Measurements from ENCODE around the gene LAMA3.

The LAMA3 gene

GRCh38 chr18:23825496-23825895 lies 136.2 kb downstream of the LAMA3 start:
- no peak for DNase-seq

- DNase-seq = no peak
These were observed 136.7 kb downstream of the LAMA3 start for GRCh38 chr18:23825978-23826405.

- no peak for DNase-seq
These were observed 137.8 kb downstream of the LAMA3 start for GRCh38 chr18:23826850-23827620.

- DNase-seq = no peak
These were observed 138.4 kb downstream of the LAMA3 start for GRCh38 chr18:23827681-23828080.

GRCh38 chr18:23828426-23828825 lies 139.2 kb downstream of the LAMA3 start:
- DNase-seq = no peak

- no peak for DNase-seq
These were observed 143.7 kb downstream of the LAMA3 start for GRCh38 chr18:23832911-23833310.

GRCh38 chr18:23833714-23834113 lies 144.5 kb downstream of the LAMA3 start:
- DNase-seq = no peak

- no peak for DNase-seq
These were observed 145.8 kb downstream of the LAMA3 start for GRCh38 chr18:23835091-23835490.

GRCh38 chr18:23835506-23835905 lies 146.3 kb downstream of the LAMA3 start:
- DNase-seq = no peak

GRCh38 chr18:23837591-23837990 lies 148.3 kb downstream of the LAMA3 start:
- no peak for DNase-seq

GRCh38 chr18:23838233-23838632 lies 149.0 kb downstream of the LAMA3 start:
- DNase-seq = no peak

- DNase-seq = no peak
These were observed 149.6 kb downstream of the LAMA3 start for GRCh38 chr18:23838801-23839366.

- no peak for DNase-seq
These were observed 153.1 kb downstream of the LAMA3 start for GRCh38 chr18:23842305-23842704.

GRCh38 chr18:23844991-23845680 lies 155.9 kb downstream of the LAMA3 start:
- no peak for DNase-seq

- DNase-seq = no peak
These were observed 156.9 kb downstream of the LAMA3 start for GRCh38 chr18:23845988-23846630.

GRCh38 chr18:23847321-23847986 lies 158.2 kb downstream of the LAMA3 start:
- no peak for DNase-seq

- DNase-seq = no peak
These were observed 159.9 kb downstream of the LAMA3 start for GRCh38 chr18:23849141-23849540.

- DNase-seq = no peak
These were observed 161.0 kb downstream of the LAMA3 start for GRCh38 chr18:23850215-23850614.

- no peak for DNase-seq
These were observed 162.3 kb downstream of the LAMA3 start for GRCh38 chr18:23851470-23852002.

- no peak for DNase-seq
These were observed 163.2 kb downstream of the LAMA3 start for GRCh38 chr18:23852236-23853045.

GRCh38 chr18:23853448-23854195 lies 164.4 kb downstream of the LAMA3 start:
- no peak for DNase-seq

Data from SHP77 treated with DMSO at 0.1 percent for 48 hours (cell line).